Measurements from ENCODE around the gene SH3PXD2A. TPM values are rescaled to one million over a fixed set of nuclear protein-coding genes. Genes with fewer than 3 reads are reported as not detected.

The SH3PXD2A gene
- total RNA-seq, 1 experiment from 2014 or later: 4.5 TPM

DNA sequence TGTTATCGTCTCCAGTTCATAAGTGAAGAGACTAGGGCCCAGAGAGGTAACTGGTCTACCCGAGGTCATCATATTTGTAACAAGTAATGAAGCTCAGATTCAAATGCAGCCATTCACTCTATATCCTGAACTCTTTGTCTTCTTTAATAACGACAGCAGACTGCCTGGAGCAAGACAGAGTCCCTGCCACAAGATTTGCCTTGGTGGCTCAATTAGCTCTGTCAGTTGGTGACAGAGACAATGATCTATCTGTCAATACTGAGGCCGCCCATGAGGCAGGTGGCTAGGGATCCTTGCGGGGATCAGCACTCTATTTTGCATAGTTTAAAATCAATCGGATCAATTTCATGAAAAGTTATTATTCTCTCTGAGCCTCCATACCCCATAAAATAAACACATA lies 43.9 kb downstream of the SH3PXD2A start:
- Histone ChIP-seq H3K27me3 (ENCODE audit: insufficient read depth, low read length) (no peaks in the 10 kb centered on the region), H2BK5ac (ENCODE audit: insufficient read length, low read length) (no peak overlapping the region), H3K79me1 (ENCODE audit: insufficient read depth, low read depth, low read length, poor library complexity, severe bottlenecking) (no peaks in the 10 kb centered on the region), H4K8ac (replicated peaks; ENCODE audit: insufficient read length, low read depth, low read length) (no peak overlapping the region), H3K14ac (ENCODE audit: insufficient read depth, low read length) (no peak overlapping the region), H2BK15ac (ENCODE audit: low read depth, low read length) (no peak overlapping the region), H2BK12ac (ENCODE audit: insufficient read length, low read depth, low read length) (no peak overlapping the region), H2AFZ (ENCODE audit: low read length) (no peak overlapping the region), H3K4me2 (ENCODE audit: insufficient read depth, insufficient read length, low read length) (no peak overlapping the region), H4K20me1 (ENCODE audit: control insufficient read depth, insufficient read depth, insufficient read length) (no peaks in the 10 kb centered on the region), H3K4ac (ENCODE audit: low read depth, low read length) (no peak overlapping the region), H3K18ac (ENCODE audit: insufficient read length, low read depth, low read length) (no peak overlapping the region), H3K56ac (ENCODE audit: insufficient read length, low read depth, low read length) (no peak overlapping the region), H3K9me3 (ENCODE audit: control insufficient read depth, low read depth, low read length) (no peaks in the 10 kb centered on the region), H2BK120ac (ENCODE audit: low read depth, low read length, poor library complexity, severe bottlenecking) (no peak overlapping the region), H3K23ac (ENCODE audit: insufficient read length, low read depth, low read length) (no peak overlapping the region), H3K9ac (ENCODE audit: extremely low read depth, insufficient read length, low read length) (no peak overlapping the region), H2AK5ac (ENCODE audit: insufficient read length, low read length) (no peak overlapping the region), H2BK20ac (ENCODE audit: low read depth, low read length, poor library complexity, severe bottlenecking) (no peak overlapping the region), H4K91ac (ENCODE audit: insufficient read length, low read depth, low read length) (no peak overlapping the region), H3T11ph (ENCODE audit: low read length) (no peak overlapping the region), H3K79me2 (ENCODE audit: insufficient read depth, low read length) (no peaks in the 10 kb centered on the region), H3K23me2 (ENCODE audit: insufficient read length, low read depth, low read length, poor library complexity, severe bottlenecking) (no peaks in the 10 kb centered on the region), H3K4me1 (ENCODE audit: insufficient read depth, low read length) (no peaks in the 10 kb centered on the region), H4K5ac (ENCODE audit: insufficient read length, low read depth, low read length) (no peak overlapping the region), H3K27ac (ENCODE audit: insufficient read length, low read depth, low read length) (no peak overlapping the region)
- H3K36me3 Mint-ChIP-seq (ENCODE audit: insufficient read depth in 1 of 3, low read depth in 3 of 3): no peaks in the 10 kb centered on the region
- WGBS (ENCODE audit: extremely low coverage, insufficient read length, low lambda C conversion rate): no CpG with 5 or more reads among the region's 6 CpGs
- TF ChIP-seq, protein P1, sequence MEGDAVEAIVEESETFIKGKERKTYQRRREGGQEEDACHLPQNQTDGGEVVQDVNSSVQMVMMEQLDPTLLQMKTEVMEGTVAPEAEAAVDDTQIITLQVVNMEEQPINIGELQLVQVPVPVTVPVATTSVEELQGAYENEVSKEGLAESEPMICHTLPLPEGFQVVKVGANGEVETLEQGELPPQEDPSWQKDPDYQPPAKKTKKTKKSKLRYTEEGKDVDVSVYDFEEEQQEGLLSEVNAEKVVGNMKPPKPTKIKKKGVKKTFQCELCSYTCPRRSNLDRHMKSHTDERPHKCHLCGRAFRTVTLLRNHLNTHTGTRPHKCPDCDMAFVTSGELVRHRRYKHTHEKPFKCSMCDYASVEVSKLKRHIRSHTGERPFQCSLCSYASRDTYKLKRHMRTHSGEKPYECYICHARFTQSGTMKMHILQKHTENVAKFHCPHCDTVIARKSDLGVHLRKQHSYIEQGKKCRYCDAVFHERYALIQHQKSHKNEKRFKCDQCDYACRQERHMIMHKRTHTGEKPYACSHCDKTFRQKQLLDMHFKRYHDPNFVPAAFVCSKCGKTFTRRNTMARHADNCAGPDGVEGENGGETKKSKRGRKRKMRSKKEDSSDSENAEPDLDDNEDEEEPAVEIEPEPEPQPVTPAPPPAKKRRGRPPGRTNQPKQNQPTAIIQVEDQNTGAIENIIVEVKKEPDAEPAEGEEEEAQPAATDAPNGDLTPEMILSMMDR (conservative IDR thresholded peaks at IDR 0.05): no peak
- H3K27me3 Mint-ChIP-seq (ENCODE audit: low read depth): no peaks in the 10 kb centered on the region
- no peak overlapping the region; a peak in 1 of 7 replicates for H3K27ac Mint-ChIP-seq
- DNase-seq: no peak
- H3K9me3 Mint-ChIP-seq: no peaks in the 10 kb centered on the region
- H3K4me3 Mint-ChIP-seq: no peak overlapping the region
- H3K4me1 Mint-ChIP-seq: peaks cover 5 to 12% of the 10 kb centered on the region in 2 experiments

Measured in H9 (cell line).